Fibroblast of gingiva (primary cell): ENCODE measurements around the gene GPC2.
A peak's percentile ranks its signal among the peaks of the same experiment; 100 is the strongest.
"Not testable (repeated sequence)": the region's sequence is repeated elsewhere in the genome, so short reads cannot be mapped to it uniquely, and the experiment has no call there.

Experiments used
- DNase-seq: peaks from one replicate; pipeline ENCODE4 v3.0.0-alpha.2; 2011; ENCODE audit warnings: low read depth

GPC2 gene

DNA sequence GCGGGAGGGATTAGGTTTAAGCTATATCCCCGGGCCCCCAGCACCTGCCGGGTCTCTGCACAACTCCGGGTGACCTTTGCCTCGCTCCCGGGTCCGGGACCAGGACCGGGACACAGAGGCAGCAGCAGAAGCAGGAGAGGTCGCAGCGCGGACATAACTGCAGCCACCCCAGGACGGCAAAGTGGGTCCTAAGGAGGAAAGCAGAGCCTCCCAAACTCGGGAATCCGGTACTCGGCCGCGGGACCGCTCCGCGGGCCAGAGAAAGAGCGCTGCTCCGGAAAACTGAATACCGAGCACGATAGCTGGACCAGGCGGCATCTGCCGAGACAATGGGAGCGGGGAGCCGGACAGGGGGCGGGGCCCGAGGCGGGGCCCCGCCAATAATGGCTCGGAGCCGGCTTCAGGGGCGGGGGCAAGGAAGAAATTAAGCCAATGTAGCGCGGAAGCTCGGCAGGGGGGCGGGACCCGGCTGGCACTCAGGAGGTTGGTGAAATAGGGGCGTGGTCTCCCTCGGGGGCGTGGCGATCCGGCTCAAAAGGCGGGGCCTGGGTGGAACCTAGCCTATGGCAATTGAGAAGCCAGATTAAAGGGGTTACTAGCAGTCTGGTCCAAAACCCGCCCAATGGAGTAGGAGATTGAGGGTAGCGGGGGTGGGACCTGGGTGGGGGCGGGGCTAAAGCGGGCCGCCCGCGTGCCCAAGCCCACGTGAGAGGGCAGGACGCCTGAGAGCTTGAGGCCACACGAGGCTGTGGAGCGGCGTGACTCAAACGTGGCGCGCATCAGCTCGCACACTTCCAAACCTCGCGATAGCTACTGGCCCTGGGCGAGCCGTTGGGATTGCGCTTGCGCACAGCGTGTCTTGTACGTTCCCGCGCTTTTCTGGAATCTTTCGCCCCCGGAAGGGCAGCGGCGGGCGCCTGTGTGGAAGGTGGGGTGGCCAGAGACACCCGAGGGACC is at the start of gene GPC2, which contains the start of gene STAG3:
GPC2 (minus strand) TSS at position 337 of the 957 bp plus-strand sequence; CDS start at position 155, 182 bp downstream.
STAG3 (plus strand) TSS at position 874 of the 957 bp plus-strand sequence. CDS start 2,639 bp downstream, outside the sequence.
- peak; percentile 92 for DNase-seq

DNA sequence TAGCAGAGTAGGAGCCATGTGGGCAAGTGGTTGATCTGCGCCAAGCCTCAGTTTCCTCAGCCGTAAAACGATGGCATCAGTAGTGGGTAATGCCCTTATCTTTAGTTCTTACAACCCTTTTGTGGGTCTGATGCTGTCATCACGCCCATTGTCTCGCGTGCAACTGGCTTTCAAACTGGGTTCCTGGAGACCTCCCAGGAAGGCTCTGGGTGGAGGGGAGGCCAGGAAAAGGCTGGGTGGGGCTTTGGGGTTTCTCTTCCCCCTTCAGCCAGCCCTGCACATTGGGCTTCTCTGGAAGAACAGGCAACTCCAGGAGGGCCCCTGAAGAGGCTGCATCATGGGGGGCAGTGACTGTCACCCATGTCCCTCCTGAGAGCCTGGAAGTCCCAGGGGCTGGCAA is 47.7 kb upstream of the GPC2 start:
- DNase-seq: not testable (repeated sequence)

DNA sequence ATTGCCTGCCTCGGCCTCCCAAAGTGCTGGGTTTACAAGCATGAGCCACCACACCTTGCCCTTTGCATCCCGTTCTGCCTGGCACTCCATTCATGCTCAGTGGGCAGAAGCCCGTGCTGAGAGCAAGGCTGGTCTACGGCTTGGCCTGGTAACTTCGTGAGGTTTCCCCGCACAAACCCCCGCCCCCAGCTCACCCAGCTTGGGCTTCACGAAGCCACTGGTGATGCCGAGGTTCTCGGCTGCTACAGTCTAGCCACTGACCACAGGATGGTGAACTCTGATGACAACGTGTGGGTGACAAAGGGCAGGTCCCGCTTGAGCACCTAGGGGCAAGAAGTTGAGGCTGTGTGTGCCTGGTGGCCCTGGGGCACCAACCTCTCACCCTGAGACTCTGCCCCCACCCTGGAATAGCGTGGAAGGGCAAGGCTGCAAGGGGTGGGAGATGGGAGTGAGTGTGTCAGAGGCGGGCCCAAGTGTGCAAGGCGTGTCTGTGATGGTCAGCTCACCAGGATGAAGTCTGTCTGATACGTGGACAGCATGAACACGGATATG is 46.3 kb upstream of the GPC2 start:
- DNase-seq: not testable (repeated sequence)

- no peak for DNase-seq
These were observed 45.4 kb upstream of the GPC2 start for GRCh38 chr7:100222445-100223132.

DNA sequence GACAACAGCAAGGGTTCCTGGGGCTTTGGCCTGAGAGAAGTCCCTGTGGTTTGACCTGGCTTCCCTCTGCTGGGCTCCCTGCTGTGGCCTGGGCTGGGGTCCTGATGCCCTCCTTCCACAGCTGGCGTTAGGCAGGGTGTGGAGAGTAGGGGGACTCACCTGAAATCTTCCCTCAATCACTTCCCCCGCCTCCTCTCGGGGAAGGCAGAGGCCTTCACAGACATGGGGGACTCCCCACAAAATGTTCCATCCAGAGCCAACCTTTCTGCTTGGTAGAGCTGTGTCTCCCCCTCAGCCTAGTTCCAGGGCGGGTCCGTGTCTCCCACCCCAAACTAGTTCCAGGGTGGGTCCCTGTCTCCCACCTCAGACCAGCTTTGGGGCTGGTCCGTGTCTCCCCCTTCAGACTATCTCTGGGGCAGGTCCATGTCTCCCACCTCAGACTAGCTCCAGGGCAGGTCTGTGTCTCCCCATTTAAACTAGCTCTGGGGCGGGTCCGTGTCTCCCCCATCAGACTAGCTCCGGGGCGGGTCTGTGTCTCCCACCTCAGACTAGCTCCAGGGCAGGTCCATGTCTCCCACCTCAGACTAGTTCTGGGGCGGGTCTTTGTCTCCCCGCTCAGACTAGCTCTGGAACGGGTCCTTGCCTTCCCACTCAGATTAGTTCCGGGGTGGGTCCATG is 44.7 kb upstream of the GPC2 start:
- no peak for DNase-seq

DNA sequence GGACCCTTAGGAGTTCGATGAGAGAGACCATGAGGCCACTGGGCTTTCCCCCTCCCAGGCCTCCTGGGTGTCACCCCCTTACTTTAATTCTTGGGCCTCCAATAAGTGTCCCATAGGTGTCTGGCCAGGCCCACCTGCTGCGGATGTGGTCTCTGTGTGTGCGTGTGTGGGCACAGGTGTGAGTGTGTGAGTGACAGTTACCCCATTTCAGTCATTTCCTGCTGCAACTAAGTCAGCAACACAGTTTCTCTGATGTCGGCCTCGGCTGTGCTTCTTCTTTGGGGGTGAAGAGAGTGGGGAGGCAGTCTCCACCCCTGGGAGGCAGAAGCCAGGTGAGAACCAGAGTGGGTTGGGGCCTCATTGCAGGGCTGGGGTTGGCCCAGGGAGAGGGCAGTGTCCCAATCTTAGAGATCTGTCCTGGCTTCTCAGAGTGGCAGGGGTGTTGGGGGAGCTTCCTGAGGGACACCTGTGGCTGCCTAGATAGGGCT is 44.1 kb upstream of the GPC2 start:
- no peak for DNase-seq

DNA sequence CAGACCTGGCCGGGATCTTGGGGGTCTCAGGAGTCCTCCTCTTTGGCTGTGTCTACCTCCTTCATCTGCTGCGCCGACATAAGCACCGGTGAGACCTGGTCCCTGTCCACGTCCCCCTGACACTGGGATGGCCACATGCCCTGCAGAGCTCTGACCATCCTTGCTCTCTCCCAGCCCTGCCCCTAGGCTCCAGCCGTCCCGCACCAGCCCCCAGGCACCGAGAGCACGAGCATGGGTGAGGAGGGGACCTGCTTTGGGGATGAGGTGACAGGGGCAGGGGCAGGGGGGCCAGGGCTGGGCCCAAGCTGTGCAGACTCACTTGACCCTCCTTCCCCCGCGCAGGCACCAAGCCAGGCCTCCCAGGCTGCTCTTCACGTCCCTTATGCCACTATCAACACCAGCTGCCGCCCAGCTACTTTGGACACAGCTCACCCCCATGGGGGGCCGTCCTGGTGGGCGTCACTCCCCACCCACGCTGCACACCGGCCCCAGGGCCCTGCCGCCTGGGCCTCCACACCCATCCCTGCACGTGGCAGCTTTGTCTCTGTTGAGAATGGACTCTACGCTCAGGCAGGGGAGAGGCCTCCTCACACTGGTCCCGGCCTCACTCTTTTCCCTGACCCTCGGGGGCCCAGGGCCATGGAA is 43.5 kb upstream of the GPC2 start:
- no peak for DNase-seq

DNA sequence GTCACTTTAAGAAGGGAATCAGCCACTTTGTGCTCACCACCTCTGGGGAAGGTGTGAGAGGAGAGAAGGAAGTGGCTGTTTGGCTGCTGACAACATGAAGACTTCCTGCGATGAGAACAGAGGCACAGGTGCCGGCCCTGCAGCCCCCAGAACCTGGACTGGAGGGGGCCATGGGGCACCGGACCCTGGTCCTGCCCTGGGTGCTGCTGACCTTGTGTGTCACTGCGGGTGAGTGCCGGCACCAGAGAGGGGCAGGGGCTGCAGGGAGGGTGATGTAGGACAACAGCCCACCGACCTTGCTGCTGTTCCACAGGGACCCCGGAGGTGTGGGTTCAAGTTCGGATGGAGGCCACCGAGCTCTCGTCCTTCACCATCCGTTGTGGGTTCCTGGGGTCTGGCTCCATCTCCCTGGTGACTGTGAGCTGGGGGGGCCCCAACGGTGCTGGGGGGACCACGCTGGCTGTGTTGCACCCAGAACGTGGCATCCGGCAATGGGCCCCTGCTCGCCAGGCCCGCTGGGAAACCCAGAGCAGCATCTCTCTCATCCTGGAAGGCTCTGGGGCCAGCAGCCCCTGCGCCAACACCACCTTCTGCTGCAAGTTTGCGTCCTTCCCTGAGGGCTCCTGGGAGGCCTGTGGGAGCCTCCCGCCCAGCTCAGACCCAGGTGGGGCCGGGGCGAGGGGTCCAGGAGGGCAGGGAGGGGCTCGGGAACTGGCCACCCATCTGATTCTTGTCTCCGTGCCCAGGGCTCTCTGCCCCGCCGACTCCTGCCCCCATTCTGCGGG is 42.8 kb upstream of the GPC2 start, which contains the start of gene PVRIG:
PVRIG (plus strand) TSS at position 149 of the 785 bp plus-strand sequence; CDS start at position 171, 22 bp downstream.
- DNase-seq: not testable (repeated sequence)

DNA sequence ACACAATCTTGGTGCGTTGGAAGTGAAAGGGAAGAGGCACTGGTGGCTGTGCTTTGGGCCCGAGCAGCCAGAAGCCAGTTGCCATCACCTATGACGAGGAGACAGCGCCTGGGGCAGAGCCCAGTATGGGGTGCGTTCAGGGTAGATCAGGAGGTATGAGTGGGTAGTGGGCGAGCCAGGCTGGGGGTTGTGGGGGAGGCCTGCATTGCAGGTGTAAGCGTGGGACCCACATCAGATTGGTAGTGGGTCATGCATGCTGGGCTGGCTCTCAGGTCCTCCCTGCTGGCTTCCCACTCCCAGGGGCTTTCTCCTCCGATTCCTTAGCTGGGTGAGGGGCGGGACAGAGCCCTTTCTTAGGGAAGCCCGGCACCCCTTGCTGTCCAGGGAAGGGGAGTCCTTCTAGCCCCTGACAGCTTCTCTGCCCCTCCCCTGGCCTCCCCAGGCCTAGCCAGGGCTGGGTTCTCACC is 42.1 kb upstream of the GPC2 start:
- no peak for DNase-seq

DNA sequence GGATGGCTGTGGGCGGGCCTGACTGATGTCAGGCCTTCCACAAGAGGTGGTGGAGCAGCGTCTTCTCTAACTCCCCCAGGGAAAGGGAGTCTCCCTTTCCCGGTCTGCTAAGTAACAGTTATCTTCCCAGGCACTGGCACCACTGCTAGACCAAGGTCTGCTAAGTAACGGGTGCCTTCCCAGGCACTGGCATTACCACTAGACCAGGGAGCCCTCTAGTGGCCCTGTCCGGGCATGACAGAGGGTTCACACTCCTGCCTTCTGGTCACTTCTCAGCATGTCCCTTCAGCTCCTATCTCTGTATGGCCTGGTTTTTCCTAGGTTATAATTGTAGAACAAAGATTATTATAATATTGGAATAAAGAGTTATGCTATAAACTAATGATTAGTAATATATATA is 40.8 kb upstream of the GPC2 start:
- not testable (repeated sequence) for DNase-seq

- DNase-seq: no peak
These were observed 38.7 kb upstream of the GPC2 start for GRCh38 chr7:100215895-100216294.

DNA sequence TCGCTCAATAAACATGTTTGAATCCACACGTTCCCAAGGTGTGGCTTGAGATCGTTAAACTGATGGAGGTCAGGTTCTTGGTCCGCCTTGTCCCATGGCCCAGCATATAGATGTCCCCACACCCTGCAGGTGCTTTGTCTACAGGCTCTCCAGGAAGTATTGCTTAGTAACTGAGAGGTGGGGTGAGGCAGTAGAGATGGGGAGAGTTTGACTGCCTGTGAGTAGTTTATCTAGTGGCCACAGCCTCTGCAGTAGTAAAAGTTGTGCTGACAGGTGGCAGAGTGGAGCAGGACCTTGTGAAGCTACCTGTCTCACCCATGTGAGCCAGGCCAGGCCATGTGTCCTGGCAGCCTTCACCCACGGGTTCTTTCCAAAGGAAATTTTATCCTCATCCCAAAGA is 37.2 kb upstream of the GPC2 start:
- DNase-seq: not testable (repeated sequence)

DNA sequence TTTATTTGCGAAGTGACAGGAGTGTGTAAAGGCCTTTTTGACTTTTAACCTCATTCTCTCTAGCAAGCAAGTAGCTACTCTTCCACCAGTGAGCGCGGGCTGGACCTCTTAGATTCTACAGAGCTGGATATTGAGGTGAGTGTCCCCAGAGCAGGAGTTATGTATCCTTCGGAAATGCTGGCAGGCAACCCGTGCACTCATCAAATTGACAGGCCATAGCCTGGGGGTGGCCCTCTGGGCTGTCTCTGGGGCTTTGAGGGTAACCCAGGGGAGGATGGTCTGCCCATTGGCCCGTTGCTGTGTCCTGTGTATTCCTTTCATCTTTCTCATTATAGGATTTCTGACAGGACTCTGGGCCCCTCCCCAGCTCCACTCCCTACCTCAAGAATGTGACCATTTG is 36.5 kb upstream of the GPC2 start:
- no peak for DNase-seq

GRCh38 chr7:100212631-100213286 is 35.6 kb upstream of the GPC2 start:
- no peak for DNase-seq

DNA sequence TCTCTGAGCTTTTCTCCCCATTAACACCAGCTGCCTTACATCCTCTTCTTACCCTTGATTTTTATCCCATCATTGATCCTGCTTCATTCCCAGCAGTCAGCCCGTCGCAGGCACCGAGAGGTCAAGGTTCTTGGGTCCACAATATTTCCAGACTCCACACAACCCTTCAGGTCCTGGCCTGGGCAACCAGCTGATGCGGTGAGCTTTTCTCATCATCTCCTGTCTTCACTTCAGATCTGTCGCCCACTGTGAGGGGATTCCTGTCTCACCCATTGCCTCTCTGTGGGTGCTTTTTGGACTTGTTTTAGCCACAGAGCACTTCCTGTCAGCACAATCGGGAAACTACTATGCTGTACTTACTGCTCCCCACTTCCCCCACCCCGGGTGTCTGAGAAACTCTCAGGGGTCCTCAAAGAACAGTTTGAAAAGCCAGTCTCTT is 34.2 kb upstream of the GPC2 start:
- DNase-seq: no peak

DNA sequence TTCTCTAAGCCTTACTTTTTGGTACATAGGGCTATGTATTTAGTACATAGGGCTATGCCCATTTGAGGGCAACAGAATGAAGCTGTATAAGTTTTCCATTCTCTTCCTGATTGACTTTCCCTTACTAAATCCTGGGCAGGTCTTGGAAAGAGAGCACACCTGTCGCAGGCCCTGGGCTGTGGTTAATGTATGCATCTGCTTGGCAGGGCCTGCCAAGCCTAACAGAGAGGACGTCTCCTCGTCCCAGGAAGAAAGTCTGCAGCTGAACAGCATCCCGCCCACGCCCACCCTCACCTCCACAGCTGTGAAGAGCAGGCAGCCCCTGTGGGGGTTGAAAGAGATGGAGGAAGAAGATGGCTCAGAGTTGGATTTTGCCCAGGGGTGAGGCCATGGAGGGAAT is 33.6 kb upstream of the GPC2 start:
- no peak for DNase-seq

GRCh38 chr7:100209493-100209892 is 32.3 kb upstream of the GPC2 start:
- no peak for DNase-seq

- no peak for DNase-seq
These were observed 31.8 kb upstream of the GPC2 start for GRCh38 chr7:100208911-100209408.

DNA sequence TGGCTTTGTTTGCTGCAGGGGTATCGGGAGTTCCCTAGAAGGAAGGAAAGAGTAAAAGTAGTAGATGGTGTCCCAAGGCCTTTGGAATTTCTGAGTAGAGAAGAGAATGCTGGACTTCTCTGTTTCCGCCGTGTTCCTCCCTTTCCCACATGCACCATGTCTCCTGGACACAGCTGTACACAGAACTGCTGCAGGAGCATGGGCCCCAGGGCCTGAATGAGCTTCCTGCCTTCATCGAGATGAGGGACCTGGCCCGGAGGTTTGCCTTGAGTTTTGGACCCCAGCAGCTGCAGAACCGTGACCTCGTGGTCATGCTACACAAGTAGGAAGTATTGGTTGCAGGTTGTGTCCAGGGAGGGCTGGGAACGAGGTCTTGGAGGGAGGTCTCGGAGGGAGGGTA is 27.3 kb upstream of the GPC2 start:
- DNase-seq: no peak

DNA sequence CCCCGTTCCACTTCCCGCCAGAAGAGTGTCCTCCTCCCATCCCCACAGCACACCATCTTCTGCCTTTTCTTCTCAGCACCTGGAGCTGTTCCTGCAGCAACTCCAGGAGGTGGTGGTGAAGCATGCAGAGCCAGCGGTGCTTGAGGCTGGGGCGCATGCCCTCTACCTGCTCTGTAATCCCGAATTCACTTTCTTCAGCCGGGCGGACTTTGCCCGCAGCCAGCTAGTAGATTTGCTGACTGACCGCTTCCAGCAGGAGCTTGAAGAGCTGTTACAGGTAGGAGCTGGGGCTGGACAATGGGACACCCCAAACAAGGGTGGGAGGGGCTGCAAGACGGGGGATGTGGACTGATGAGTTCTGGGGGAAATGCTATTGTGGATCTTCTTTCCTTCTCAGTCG is 23.5 kb upstream of the GPC2 start:
- no peak for DNase-seq
